ENCODE data around the gene NME2. TPM values are rescaled to one million over a fixed set of nuclear protein-coding genes. Genes with fewer than 3 reads are reported as not detected.
"Not testable (repeated sequence)": the region's sequence is repeated elsewhere in the genome, so short reads cannot be mapped to it uniquely, and the experiment has no call there.

The NME2 gene
- total RNA-seq, result 603 and 811 TPM in 2 replicates

DNA sequence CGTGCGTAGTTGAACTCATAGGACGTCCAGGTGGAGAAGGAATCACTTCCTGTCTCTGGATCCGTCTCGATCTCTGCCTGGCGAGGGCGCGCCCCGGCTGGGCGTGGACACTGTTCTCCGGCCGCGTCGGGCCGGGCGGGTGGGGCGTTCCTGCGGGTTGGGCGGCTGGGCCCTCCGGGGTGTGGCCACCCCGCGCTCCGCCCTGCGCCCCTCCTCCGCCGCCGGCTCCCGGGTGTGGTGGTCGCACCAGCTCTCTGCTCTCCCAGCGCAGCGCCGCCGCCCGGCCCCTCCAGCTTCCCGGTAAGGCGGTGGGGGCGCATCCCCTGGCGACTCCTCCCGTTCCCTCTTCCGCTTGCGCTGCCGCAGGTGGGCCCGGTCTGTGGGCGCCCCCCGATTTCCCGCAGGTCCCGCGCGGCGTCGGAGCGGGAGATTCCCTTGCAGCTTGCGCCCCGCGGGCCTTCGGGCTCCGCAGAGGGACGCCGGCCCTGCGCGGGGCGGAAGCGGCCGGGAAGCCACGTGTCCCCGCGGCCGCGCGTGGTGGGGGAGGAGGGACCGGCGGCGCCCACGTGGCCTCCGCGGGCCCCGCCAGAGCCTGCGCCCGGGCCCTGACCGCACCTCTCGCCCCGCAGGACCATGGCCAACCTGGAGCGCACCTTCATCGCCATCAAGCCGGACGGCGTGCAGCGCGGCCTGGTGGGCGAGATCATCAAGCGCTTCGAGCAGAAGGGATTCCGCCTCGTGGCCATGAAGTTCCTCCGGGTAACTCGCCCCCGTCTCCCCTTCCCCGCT, at the start of gene NME2:
TSS of gene NME2 (plus strand) at position 214 of the 789 bp plus-strand sequence. CDS start at position 634, 420 bp downstream.
- peak; percentile 85 to 87 for DNase-seq (ENCODE audit: low read depth in 2 of 2)

DNA sequence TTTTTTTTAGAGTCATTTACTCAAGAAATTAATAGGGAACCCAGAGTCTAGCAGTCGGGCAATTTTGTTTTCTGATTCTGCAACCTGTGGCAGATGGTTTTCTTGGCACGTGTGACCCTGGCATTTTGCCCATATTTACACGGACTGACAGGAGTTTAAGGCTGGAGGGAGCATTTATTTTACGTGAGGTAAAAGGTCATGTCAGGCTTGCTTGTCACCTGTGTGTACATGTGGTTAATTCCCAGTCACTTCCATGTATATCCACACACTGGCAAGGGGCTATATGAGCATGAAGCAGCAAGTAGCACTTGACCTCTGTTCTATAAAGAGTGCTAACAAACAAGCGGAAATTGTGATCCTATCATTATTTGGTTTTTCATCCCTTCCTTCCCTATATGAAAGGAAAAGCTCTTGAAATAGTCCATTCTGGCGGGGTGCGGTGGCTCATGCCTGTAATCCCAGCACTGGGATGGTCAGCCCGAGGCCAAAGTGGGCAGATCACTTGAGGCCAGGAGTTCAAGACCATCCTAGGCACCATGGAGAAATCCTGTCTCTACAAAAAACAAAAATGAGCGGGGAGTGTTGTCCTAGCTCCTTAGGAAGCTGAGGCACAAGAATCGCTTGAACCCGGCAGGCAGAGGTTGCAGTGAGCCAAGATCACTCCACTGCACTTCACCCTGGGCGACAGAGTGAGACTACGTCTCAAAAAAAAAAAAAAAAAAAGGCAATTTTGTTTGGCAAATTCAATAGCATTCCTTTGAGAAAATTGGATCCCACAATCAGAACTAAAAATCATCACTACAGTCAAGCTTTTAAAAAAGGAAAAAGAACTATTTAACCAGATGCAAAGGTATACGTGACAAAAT, 47.6 kb upstream of the NME2 start:
- peak; percentile 37 to 69 for DNase-seq (ENCODE audit: low read depth in 2 of 2)

DNA sequence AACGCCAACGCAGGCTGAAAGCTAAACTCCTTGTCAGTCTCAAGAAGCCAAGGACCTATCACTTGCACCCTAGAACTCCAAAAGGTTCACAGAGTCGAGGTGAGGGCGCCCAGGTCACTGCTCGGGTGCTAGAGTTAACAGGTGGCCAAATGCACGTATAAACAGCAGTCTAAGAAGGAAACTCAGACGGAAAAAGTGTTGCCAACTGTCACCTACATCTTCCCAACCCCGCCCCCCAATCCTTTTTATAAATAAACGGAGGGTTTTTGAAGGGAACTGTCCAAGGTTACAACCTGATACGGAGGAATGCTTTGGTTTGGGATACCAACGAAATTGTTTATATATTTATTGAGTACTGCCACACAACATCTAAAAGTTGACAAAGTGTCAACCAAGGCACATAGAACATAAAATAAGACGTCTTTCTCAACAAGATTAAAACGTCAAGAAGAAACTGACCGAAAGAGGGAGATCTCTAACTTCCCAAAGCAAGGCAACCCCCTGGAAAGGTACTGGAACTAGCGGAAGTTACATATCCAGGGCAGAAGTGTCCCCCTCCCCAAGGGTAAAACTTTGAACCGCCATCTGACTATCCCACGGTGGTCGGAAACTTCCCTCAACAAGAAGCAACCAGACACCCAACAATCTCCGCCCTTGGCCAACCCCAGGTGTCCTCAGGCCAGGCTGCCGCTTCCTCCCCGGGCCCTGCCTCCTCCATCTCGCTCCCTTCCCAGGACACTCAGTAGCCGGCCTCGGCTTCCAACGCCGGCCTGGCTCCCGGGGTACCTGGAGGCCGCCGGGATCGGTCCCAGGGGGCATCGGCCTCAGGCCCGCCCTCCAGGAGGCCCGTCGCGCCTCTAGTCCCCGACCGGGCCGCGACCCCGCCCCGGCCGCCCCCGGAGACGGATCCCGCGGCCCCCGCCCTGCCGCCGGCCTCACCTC, 46.5 kb upstream of the NME2 start:
- DNase-seq (ENCODE audit: low read depth in 2 of 2), result peak; percentile 43 to 52

DNA sequence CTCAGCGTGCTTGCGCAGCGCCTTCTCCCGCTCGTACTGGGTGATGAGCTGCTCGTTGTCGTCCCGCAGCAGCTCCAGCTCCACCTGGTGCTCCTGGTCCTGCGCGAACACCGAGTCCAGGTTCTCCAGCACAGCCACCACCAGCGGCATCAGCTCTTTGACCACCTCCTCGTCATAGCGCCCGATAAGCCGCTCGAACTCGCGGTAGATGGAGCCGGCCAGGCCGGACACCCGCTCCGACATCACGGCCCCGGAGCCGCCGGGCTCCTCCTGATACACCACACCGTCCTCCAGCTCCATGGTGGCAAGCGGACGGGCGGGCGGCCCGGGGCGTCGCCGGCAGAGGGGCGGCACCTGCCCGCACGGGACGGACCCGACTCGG, 45.9 kb upstream of the NME2 start:
- DNase-seq (ENCODE audit: low read depth in 2 of 2), result peak; percentile 46 to 56

DNA sequence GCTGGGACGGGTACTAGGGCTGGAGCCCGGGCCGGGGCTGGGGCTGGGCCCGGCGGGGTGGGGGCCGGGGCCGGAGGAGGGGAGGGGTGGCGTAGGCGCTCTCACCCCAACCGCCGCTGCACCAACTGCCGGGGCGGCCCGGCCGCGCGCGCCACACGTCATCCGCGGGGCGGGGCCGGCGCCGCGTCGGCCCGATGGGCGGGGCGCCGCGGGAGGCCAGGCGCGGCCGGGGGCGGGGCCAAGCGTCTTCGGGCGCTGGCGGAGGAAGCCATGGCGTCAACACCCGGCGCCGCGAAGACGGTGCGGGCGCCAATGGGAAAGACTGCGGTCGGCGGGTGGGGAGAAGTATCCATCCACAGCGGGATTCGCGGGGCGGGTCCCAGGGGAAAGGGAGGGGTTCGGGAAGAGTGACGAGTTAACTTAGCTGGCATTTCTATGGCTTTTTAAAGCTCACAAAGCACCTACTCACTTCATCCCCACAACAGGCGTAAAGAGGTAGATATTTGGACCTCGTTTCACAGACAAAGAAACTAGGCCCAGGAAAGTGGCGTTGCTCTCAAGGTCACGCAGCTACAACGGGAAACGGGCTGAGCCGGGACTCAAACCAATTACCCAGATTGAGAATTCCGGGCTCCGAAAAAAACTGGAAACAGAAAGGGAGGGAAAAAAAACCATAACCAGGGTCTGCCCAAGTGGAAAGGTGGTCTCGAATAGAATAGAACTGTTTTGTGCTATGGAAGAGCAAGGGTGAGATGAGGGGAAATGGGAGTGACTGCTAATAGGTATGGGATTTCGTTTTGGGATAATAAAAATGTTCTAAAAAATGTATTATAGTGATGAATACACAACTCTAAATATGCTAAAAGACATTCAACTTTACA, 45.2 kb upstream of the NME2 start, which contains the start of gene SPAG9:
TSS of gene SPAG9 (minus strand) at position 130 of the 881 bp plus-strand sequence. CDS start 212 bp downstream, outside the sequence.
- DNase-seq (ENCODE audit: low read depth in 2 of 2), result peak; percentile 97 to 98

DNA sequence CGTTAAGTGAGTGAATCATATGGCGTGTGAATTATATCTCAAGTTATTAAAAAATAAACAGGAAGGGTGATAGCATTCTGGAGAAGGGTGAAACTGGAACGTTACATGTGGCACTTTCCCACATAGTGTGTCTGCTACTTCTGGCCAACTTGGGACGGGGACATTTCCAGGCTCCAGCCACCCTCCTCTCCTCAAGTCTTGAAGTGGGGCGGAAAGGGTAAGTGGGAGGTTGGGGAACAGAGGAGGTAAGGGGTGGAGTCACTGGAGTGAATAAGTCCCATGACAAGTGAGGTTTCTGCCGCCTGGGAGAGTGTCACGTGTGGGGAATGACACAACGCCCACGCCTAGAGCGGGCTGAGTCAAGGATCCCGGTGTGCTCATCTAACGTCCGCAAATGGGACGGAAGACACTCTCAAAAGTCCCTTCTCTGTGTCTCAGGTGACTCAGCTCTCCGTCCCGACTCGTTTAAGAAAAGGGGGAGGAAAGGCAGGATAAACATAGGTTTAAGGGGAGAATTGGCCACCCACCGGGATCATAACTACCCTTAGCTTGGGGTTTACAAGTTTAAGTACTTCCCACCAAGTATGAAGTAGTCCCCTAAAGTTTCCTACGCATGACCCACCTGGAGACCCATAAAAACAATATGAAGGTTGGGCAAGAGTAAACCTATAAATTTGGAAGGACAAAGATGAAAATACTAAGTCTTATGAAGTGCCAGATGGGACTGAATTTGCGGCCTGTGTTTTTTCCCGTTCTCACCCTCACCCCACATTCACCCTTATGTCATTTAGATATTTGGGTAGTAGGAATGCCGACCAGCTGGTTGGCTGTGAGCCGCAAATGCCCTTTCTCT, 44.4 kb upstream of the NME2 start:
- peak; percentile 92 to 97 for DNase-seq (ENCODE audit: low read depth in 2 of 2)

DNA sequence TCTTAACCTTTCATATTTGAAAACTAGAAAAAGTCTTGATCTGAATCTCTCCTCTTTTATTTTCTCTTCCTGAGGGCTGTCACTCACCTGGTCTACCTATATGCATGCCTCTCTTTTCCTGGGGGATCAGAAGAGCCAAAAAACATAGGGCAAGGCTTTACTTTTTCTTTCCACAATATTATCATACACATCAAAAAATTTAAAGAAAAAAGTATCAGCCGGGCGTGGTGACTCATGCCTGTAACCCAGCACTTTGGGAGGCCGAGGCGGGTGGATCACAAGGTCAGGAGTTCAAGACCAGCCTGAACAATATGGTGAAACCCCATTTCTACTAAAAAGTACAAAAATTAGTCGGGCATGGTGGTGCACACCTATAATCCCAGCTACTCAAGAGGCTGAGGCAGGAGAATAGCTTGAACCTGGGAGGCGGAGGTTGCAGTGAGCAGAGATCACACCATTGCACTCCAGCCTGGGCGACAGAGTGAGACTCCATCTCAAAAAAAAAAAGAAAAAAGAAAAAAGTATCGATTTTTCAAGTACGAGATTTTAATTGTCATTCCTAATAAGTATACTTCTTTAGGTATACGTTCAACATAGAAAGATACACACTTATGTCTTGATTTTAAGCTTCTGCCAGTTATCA, 43.6 kb upstream of the NME2 start:
- not testable (repeated sequence) for DNase-seq (ENCODE audit: low read depth in 2 of 2)

DNA sequence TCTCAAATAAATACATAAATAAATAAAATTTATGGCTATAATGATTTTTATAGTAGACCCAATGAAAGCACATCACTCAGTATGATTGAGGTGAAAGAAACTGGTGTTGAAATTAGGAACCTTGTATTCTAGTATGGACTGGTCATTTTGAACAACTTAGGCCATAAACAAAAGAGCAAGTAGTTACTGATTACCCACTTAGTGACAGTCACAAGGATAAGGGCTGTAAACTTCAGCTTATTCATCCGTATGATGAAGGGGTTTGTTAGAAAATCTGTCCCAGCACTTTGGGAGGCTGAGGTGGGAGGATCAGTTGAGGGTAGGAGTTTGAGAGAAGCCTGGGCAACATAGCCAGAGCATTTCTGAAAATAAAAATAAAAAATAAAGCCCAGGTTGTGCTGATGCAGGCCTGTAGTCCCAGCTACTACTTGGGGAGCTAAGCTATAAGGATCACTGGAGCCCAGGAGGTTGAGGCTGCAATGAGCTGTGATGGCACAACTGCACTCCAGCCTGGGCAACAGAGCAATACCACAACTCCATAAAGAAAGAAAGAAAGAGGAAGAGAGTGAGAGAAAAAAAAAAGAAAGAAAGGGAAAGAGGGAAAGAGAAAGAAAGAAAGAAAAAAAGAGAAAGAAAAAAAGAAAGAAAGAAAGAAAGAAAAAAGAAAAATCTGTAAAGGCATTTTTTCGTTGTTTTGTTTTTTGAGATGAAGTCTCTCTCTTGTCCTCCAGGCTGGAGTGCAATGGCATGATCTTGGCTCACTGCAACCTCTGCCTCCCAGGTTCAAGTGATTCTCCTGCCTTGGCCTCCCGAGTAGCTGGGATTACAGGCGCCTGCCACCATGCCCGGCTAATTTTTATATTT, 41.3 kb upstream of the NME2 start:
- DNase-seq (ENCODE audit: low read depth in 2 of 2), result no peak

DNA sequence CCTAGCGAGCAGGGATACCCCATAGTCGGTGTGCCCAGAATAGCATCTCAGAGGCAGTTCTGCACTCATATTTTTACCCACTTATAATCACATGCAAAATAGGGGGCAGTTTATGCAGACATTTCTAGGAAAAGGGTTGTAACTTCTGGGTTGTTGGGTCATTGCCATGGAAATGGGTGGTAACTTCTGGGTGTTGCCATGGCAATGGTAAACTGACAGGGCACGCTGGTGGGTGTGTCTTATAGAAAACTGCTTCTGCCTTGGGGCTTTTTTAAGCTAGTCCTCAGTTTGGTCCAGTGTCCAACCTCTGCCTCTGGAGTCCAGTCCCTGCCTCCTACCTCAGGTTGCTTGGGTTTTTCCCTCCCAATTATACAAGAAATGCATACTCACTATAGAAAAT, 38.1 kb upstream of the NME2 start:
- DNase-seq (ENCODE audit: low read depth in 2 of 2), result peak; percentile 25 to 50

DNA sequence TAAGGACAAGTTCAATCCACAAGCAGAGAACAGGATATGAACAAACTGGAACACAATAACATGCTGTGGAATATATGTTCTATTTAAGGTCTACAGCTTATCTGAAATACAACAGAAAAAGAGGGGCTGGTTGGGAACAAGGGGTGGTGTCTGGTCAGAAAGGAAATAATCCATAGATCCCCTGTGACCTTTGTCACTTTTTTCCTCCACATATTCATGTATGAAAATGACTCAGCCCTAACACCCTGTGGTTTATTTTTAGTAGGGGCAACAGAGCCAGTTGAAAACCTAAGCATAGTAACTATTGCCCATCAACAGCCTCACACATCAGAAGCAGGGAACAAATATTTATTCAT, 33.3 kb upstream of the NME2 start:
- DNase-seq (ENCODE audit: low read depth in 2 of 2), result peak; percentile 70 to 93

DNA sequence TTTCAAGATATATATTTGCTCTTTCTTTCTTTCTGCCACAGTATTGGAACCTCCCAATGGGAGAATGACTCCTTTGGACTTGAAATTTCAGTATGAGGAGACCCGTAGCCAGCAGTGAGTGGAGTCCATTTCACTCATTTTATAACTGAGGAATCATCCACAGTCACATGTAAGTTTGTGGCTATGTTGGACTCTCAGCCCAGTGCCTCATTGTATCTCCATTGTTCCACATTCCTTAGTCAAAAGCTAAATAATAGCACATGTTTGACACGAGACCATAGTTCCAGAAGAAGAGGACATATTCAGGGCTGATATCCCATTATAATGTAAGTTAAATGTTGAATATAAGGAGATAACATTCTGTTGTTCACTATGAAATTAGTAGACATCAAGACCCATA, 32.8 kb upstream of the NME2 start:
- peak in 1 of 2 donors; percentile 44 for DNase-seq (ENCODE audit: low read depth in 2 of 2)

DNA sequence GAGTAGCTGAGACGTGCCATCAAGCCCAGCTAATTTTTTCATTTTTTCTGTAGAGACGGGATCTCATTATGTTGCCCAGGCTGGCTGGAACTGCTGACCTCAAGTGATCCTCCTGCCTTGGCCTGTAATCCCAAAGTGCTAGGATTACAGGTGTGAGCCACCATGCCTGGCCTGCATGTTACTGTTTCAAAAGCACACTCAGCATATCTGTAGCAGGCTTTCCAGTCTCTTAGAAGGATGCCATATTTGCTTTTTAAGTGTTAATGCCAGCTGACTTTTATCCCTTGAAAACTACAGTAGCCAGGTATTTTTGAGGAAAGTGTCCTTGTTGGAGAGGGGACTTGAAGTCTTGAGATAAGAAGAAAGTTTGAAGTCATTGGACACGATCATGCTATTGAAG, 30.3 kb upstream of the NME2 start:
- no peak for DNase-seq (ENCODE audit: low read depth in 2 of 2)

DNA sequence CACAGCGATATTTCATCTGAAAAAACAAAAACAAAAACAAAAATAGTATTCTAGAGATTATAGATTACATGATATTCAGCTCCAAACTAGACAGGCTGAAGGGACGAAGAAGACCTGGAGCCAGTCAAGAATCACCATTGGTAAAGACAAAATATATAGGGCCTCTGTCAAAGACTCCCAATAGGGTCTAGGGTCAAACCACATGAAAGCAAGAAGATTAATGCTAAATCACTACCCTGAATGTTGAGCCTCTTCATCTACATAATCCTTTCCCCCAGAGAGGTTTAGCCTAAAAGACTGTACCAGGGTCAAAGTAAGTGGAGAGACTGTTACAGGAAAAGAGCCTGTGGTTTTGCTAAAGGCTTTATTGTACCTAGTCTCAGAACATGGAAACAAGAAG, 23.6 kb upstream of the NME2 start:
- DNase-seq (ENCODE audit: low read depth in 2 of 2), result no peak

DNA sequence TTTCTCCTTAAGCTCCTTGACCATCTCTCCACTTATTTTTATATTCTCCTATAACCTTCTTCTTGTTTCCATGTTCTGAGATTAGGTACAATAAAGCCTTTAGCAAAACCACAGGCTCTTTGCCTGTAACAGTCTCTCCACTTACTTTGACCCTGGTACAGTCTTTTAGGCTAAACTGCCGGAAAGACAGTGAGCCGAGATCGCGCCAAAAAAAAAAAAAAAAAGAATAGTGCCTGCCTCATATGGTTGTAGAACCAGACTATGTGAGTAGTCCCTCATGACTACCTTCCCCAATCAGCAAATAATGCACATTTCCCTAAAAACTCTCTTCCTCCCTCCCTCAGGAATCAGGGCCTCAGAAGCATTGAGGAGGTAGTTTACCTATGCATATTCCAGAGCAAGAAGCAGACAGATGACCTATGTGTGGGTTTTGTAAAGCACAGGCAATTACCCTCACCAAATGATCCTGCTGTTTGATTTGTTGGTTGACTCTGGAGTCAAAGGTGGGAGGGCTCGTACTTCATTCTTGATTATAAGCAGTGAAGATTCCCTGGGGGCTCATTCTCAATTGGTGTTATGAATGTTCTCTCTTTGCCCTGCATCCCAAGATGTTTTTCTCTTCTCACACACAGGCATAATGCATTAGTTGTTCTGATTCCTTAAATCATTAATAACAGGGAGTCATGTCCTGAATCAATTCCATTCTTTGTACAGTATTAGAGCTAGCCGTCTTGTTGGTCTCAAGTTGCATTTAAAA, 21.8 kb upstream of the NME2 start:
- DNase-seq (ENCODE audit: low read depth in 2 of 2), result no peak

DNA sequence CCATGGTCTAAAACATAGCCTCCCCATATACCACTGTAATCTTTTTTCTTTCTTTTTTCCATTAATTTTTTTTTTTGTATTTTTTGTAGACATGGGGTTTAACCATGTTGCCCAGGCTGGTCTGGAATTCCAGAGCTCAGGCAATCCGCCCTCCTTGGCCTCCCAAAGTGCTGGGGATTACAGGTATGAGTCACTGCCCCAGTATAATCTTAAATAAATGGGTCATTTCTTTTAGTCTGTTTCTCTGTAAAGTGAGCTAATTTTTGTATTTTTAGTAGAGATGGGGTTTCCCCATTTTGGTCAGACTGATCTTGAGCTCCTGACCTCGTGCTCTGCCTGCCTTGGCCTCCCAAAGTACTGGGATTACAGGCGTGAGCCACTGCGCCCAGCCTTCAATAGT, 18.6 kb upstream of the NME2 start:
- DNase-seq (ENCODE audit: low read depth in 2 of 2), result no peak

DNA sequence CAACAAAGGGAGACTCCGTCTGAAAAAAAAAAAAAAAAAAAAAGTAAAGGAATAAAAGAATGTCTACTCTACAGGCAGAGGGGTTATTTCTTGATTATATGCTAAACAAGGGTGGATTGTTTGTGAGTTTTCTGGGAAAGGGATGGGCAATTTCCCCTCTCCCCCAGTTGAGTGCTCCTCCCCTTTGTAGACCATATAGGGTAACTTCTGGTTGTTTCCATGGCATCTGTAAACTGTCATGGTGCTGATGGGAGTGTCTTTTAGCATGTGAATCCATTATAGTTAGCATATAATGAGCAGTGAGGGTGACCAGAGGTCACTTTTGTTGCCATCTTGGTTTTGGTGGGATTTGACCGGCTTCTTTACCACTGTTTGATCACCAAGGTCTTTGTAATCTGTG, 17.0 kb upstream of the NME2 start:
- no peak for DNase-seq (ENCODE audit: low read depth in 2 of 2)

DNA sequence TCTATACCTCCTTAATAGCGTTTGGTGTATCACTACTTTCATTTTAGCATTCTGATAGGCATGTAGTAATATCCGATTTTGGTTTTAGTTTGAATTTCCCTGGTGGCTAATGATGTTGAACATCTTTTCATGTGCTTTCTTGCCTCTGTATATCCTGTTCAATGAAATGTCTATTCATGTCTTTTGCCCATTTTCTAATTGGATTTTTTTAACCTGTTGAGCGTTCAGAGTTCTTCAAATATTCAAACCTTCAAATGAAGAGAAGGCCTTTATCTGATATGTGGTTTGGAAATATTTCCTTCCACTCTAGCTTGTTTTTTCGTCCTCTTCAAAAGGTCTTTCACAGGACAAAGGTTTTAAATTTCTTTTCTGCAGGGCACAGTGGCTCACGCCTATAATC, 15.3 kb upstream of the NME2 start:
- DNase-seq (ENCODE audit: low read depth in 2 of 2), result no peak
